Bronchial epithelial cell (primary cell): Measurements from ENCODE around the gene SULF2. TPM values are rescaled to one million over a fixed set of nuclear protein-coding genes. Genes with fewer than 3 reads are reported as not detected.

ENCODE experiments used
- DNase-seq: peaks from one replicate; pipeline ENCODE4 v3.0.0-alpha.2; 2010; ENCODE audit warnings: low read depth
- FAIRE-seq: peaks from 2 replicates; lab custom pipeline; 2011; peaks lifted over from hg19 to GRCh38; lab: Jason Lieb, UNC
- H3K27me3 ChIP-seq: 2 replicates; pipeline ENCODE4 v1.5.1; 2011; ENCODE audit warnings: low read length; ENCODE audit not compliant: control insufficient read depth, insufficient read depth
- H3K36me3 ChIP-seq: 2 replicates; pipeline ENCODE4 v1.5.1; 2011; ENCODE audit warnings: low read length; ENCODE audit not compliant: control insufficient read depth, insufficient read depth
- H3K4me3 ChIP-seq: 2 replicates; pipeline ENCODE4 v1.5.1; 2011; ENCODE audit warnings: mild to moderate bottlenecking, low read depth, low read length, control low read depth
- total RNA-seq: library from RNA; depleted of rRNA; stranded (reverse); fragments of >200 nt; gene quantifications from 2 replicates; pipeline ENCODE4 v1.2.1, GENCODE V29; 2014
- TF ChIP-seq, protein P1 (sequence below): IDR thresholded peaks from 2 replicates; pipeline ENCODE4 v1.5.1; 2011; ENCODE audit warnings: mild to moderate bottlenecking, moderate library complexity, low read length, control low read depth, inconsistent platforms; ENCODE audit not compliant: insufficient read depth, severe bottlenecking

SULF2 gene
- total RNA-seq, 1 donor from 2014 or later: 31.6 TPM

DNA sequence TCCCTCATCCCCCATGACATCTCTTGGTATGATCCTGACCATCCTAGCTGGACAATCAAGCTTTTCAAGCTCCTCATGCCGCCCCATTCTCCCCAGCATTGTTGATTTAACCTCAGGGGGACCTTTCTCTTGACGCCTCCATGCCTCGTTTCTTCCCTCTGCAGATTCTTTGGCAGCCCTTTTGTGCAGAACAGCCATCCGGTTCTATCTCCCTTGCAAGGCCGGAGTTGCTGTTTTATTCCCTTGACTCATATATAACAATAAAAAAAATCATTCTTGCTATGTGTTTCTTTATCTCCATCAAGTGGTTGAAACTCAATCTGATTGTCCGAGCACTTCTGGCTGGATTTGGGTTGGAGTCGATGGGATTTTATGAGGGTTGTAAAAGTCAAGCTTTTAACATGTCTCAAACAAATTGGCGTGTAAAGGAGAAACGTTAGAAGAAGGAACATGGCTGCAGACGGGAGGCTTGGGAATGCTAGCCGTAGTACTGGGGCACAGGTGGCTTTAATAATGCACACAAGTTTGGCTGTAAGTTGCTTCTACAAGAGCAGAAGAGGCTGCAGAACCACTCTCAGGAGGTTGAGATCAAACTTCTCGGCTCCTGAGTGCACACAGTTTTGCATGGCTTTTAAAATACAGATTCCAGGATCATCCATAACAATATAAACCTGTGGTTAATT lies 3.9 kb upstream of the SULF2 start:
- H3K36me3 ChIP-seq: no peaks in the 10 kb centered on the region
- TF ChIP-seq, protein P1, sequence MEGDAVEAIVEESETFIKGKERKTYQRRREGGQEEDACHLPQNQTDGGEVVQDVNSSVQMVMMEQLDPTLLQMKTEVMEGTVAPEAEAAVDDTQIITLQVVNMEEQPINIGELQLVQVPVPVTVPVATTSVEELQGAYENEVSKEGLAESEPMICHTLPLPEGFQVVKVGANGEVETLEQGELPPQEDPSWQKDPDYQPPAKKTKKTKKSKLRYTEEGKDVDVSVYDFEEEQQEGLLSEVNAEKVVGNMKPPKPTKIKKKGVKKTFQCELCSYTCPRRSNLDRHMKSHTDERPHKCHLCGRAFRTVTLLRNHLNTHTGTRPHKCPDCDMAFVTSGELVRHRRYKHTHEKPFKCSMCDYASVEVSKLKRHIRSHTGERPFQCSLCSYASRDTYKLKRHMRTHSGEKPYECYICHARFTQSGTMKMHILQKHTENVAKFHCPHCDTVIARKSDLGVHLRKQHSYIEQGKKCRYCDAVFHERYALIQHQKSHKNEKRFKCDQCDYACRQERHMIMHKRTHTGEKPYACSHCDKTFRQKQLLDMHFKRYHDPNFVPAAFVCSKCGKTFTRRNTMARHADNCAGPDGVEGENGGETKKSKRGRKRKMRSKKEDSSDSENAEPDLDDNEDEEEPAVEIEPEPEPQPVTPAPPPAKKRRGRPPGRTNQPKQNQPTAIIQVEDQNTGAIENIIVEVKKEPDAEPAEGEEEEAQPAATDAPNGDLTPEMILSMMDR: no peak
- DNase-seq (no peak), FAIRE-seq (no peak)
- H3K27me3 ChIP-seq: no peaks in the 10 kb centered on the region
- H3K4me3 ChIP-seq: no peak overlapping the region

DNA sequence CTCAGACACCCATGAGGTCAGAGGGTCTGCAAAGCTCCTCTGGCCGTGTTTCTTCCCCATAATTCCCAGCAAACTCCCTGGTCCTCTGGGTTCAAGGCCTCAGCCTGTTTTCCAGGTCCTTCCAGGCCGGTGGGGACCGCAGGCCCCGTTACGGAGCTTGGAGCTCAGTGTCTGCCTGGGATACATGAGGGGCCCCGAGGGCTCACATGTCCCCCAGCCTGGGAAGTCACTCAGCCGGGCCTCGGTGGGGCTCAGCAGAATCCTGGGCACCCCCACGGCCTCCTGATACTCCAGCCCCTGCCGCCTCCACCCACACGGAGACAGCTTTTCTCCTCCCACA lies 3.4 kb upstream of the SULF2 start:
- TF ChIP-seq, protein P1: no peak

DNA sequence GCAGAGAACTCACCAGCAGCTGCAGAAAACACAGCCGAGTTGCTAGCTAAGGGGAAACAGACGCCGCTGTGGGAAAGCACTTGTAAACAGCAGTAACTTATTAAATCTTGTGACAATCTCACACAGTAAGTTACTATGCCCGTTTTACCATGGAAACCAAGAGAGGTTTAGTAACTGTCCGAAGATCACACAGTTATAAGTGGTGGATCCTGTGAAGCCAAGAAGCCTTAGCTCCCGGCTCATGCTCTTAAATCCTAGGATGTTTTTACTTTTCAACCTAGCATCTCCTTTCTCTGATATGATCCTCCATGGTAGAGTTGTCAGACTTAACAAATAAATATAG lies 1.5 kb upstream of the SULF2 start:
- FAIRE-seq: peak; percentile 58
- TF ChIP-seq, protein P1: no peak
- no peaks in the 10 kb centered on the region for H3K36me3 ChIP-seq
- no peaks in the 10 kb centered on the region for H3K27me3 ChIP-seq
- peak overlapping the region; percentile 65 for H3K4me3 ChIP-seq
- DNase-seq: no peak

More for the DNA sequence above, 3.4 kb upstream of the SULF2 start:
- FAIRE-seq: no peak
- Histone ChIP-seq H3K4me3 (no peak overlapping the region), H3K36me3 (no peaks in the 10 kb centered on the region), H3K27me3 (no peaks in the 10 kb centered on the region)
- no peak for DNase-seq

DNA sequence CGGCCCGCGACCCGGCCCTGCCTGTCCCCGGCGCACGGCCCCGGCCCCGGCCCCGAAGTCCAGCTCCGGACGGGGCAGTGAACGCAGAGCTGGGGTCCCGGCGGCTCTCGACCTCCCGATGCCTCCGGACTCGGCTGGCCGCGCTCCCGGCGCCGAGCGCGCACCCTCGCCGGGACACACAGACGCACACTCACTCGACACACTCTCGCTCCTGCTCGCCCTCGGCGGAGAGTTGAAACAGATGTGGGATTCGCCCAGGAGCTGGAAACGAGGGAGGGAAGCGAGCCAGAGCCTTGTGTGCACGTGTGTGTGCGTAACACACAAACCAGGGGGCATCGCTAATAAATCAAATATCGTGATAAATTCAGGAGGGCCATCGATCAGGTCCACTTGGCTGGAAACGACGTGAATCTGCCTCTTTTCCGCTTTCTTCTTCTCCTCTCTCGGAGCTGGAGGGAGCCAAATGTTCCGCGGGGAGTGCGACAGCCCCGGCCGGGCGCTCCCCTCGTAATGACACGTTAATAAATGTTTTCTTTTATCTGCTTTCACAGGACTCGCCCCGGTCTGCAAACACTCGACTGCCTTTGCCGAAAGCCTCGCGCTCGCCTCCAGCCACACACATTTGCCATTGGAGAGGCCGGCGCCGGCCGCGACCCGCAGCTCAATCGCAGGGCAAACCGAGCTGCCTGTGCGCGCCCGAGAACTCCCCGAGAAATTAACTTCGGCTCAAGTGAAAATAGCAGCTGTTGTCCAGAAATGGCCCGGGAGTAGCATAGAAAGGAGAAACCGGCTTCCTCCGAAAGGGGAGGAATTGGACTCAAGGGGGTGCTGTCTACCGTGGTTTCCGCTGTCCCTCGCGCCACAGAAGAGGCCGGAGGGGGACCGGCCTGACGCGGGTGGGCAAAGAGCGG lies 828 bp upstream of the SULF2 start:
- TF ChIP-seq, protein P1: peak; percentile 88
- Histone ChIP-seq H3K4me3 (peak overlapping the region; percentile 65), H3K36me3 (peaks cover 1% of the 10 kb centered on the region), H3K27me3 (no peaks in the 10 kb centered on the region)
- DNase-seq (peak; percentile 70), FAIRE-seq (no peak)

DNA sequence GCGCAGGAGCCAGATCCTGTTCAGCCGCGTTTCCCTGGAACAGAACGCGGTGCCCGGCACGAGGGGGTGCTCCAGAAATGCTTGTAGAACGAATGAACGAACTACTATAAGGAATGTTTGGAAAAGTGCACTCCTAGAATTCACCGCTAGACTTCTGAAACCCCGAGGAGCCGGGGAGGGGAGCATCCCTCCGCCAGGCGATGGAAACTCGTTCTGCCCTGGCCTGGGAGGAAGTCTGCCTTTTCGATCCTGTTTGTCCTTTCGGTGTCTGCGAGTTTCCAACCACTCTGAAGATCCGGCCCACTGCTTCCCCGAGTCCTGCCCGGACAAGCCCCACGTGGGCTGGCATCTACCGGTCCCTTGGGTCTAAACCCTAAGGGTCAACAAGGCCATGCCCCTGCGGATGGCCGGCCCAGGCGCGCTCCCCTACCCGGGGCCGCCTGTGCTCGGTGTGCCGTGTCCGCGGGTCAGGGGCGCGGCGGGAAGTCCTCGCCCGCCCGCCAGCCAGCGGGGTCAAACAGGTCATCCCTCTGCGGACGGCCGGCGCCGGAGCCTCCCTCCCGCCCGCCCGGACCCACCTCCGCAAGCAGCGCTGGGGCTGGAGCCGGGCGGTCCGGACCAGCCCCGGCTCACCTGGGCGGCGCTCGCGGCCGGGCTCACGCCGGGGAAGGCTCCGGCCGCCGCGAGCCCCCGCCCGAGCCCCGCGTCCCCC lies 526 bp downstream of the SULF2 start:
- Histone ChIP-seq H3K4me3 (peak overlapping the region; percentile 65), H3K27me3 (no peaks in the 10 kb centered on the region), H3K36me3 (peaks cover 1% of the 10 kb centered on the region)
- DNase-seq (peak; percentile 41), FAIRE-seq (no peak)
- TF ChIP-seq, protein P1: peak; percentile 42
